Endothelial cell of umbilical vein (primary cell): ENCODE results near the gene AKAP13. TPM values are rescaled to one million over a fixed set of nuclear protein-coding genes. Genes with fewer than 3 reads are reported as not detected.

ENCODE experiments used
- BruUV-seq: library from RNA; stranded (reverse); fragments of 400-500 nt; replicated peaks from 2 replicates; lab custom pipeline; 2021; lab: Mats Ljungman, UMichigan
- CTCF ChIA-PET: fragments of 300-600, 350-600 bp; sonication (Branson Sonifier 250); formaldehyde crosslinking; loops from one replicate; lab custom pipeline; 2021; ENCODE audit warnings: antibody characterized with exemption, inconsistent platforms; lab: Charles Lee
- POLR2A ChIA-PET: fragments of 300-600, 350-600 bp; sonication (Branson Sonifier 250); formaldehyde crosslinking; loops from one replicate; lab custom pipeline; 2021; ENCODE audit warnings: antibody characterized with exemption, inconsistent platforms; lab: Charles Lee
- DNase-seq: peaks from one replicate; pipeline ENCODE4 v3.0.0-alpha.2; 2011; ENCODE audit warnings: low read depth, low spot score
- FAIRE-seq: peaks from 2 replicates; lab custom pipeline; 2011; peaks lifted over from hg19 to GRCh38; lab: Jason Lieb, UNC
- H2AFZ ChIP-seq: 2 replicates; pipeline ENCODE4 v1.6.0; 2012; ENCODE audit warnings: low read depth, low read length, control low read depth, inconsistent platforms
- H3K27ac ChIP-seq: 2 replicates; pipeline ENCODE4 v1.5.1; 2011; ENCODE audit warnings: low read depth, mild to moderate bottlenecking, control low read depth, low read length, moderate library complexity; ENCODE audit not compliant: insufficient read depth
- H3K27me3 ChIP-seq, 2 experiments: 2 replicates each; pipeline versions ENCODE4 v1.6.0 to v1.6.1; 2011; ENCODE audit warnings: low read length in 2 of 2, mixed read lengths in 1 of 2; ENCODE audit not compliant: control insufficient read depth in 2 of 2, insufficient read depth in 2 of 2
- H3K36me3 ChIP-seq, 2 experiments: 2 replicates in 1 of 2; 3 replicates in 1 of 2; pipeline ENCODE4 v1.5.1; 2011; ENCODE audit warnings: low read length in 2 of 2, mild to moderate bottlenecking in 1 of 2, moderate library complexity in 1 of 2; ENCODE audit not compliant: control insufficient read depth in 2 of 2, insufficient read depth in 2 of 2; ENCODE audit errors: extremely low read depth in 1 of 2
- H3K4me1 ChIP-seq: 3 replicates; pipeline ENCODE4 v1.5.1; 2011; ENCODE audit warnings: mild to moderate bottlenecking, low read length; ENCODE audit not compliant: control insufficient read depth, insufficient read depth; ENCODE audit errors: extremely low read depth
- H3K4me2 ChIP-seq: 2 replicates; pipeline ENCODE4 v1.6.1; 2011; ENCODE audit warnings: low read length, control low read depth, mixed read lengths; ENCODE audit not compliant: insufficient read depth
- H3K4me3 ChIP-seq, 3 experiments: fragments of 200-600 bp in 1 of 3; sonication (generic), shearing (Covaris generic) in 1 of 3; replicated peaks in 1 of 3; 2 replicates each; pipeline ENCODE4 v1.5.1; 2011 to 2016; ENCODE audit warnings: control low read depth in 3 of 3, low read length in 3 of 3, mild to moderate bottlenecking in 2 of 3, inconsistent platforms in 1 of 3, low read depth in 1 of 3, moderate library complexity in 1 of 3; ENCODE audit not compliant: insufficient read depth in 1 of 3
- H3K79me2 ChIP-seq: 2 replicates; pipeline ENCODE4 v1.6.0; 2012; ENCODE audit warnings: low read length, inconsistent platforms; ENCODE audit not compliant: control insufficient read depth, insufficient read depth
- H3K9ac ChIP-seq: replicated peaks from 2 replicates; pipeline ENCODE3; 2011; ENCODE audit warnings: low read length, control low read depth; ENCODE audit not compliant: insufficient read depth; ENCODE audit errors: extremely low read depth
- H3K9me1 ChIP-seq: replicated peaks from 3 replicates; pipeline ENCODE4 v1.6.0; 2011; ENCODE audit warnings: mild to moderate bottlenecking, low read length; ENCODE audit not compliant: control insufficient read depth, insufficient read depth; ENCODE audit errors: extremely low read depth
- H3K9me3 ChIP-seq: replicated peaks from 2 replicates; pipeline ENCODE4 v1.5.1; 2012; ENCODE audit warnings: low read length, inconsistent platforms; ENCODE audit not compliant: control insufficient read depth, insufficient read depth
- H4K20me1 ChIP-seq: replicated peaks from 2 replicates; pipeline ENCODE3; 2011; ENCODE audit warnings: mild to moderate bottlenecking, low read length; ENCODE audit not compliant: control insufficient read depth, insufficient read depth; ENCODE audit errors: extremely low read depth
- EZH2 ChIP-seq: IDR thresholded peaks from 2 replicates; pipeline ENCODE4 v1.6.1; 2012; ENCODE audit warnings: borderline replicate concordance, low read depth, mild to moderate bottlenecking, moderate library complexity, low read length, inconsistent platforms; ENCODE audit not compliant: severe bottlenecking
- FOS ChIP-seq: IDR thresholded peaks from 2 replicates; pipeline ENCODE4 v1.6.1; 2011; ENCODE audit warnings: mild to moderate bottlenecking, low read length, moderate library complexity, borderline replicate concordance; ENCODE audit not compliant: insufficient read depth
- GATA2 ChIP-seq: IDR thresholded peaks from 2 replicates; pipeline ENCODE4 v1.7.0; 2011; ENCODE audit warnings: low read depth, mild to moderate bottlenecking, moderate library complexity, mixed read lengths, low read length; ENCODE audit not compliant: insufficient read length, insufficient read depth
- JUN ChIP-seq: IDR thresholded peaks from 2 replicates; pipeline ENCODE4 v1.6.1; 2011; ENCODE audit warnings: borderline replicate concordance, low read depth; ENCODE audit not compliant: insufficient read length, insufficient read depth
- MYC ChIP-seq: IDR thresholded peaks from one replicate; pipeline ENCODE4 v1.6.1; 2011; ENCODE audit warnings: mild to moderate bottlenecking, low read depth, low read length
- POLR2A ChIP-seq: IDR thresholded peaks from 2 replicates; pipeline ENCODE4 v1.6.1; 2012; ENCODE audit warnings: low read depth, mild to moderate bottlenecking, control low read depth, low read length
- POLR2AphosphoS5 ChIP-seq: IDR thresholded peaks from 2 replicates; pipeline ENCODE4 v1.6.1; 2012; ENCODE audit warnings: low read depth, mild to moderate bottlenecking, control low read depth, low read length, moderate library complexity; ENCODE audit not compliant: insufficient read depth
- dilution Hi-C: fragments of 300-500 bp; cut with MboI; formaldehyde crosslinking; loops from one replicate; pipeline ENCODE4 v1.15.0; 2019; ENCODE audit warnings: low sequenced_read_pairs; ENCODE audit not compliant: extremely low pct_ligation_motif_present
- intact Hi-C: fragments of 100-400 bp; cut with micrococcal nuclease; formaldehyde crosslinking; loops from one replicate; pipeline ENCODE4 v1.10.0; 2022
- polyA plus RNA-seq, 4 experiments: library from polyadenylated mRNA; depleted of rRNA in 3 of 4; stranded (reverse) in 3 of 4; unstranded in 1 of 4; fragments of >200 nt; gene quantifications; 2 replicates each; pipeline versions ENCODE4 v1.2.1 to v1.2.3, GENCODE V29; 2011 to 2012; ENCODE audit warnings: missing spikeins in 1 of 4
- total RNA-seq: library from RNA; stranded (reverse); gene quantifications from 2 replicates; pipeline ENCODE4 v1.2.3, GENCODE V29; 2021
- TF ChIP-seq, protein P1 (sequence below): IDR thresholded peaks from 2 replicates; pipeline ENCODE4 v1.6.1; 2011; ENCODE audit not compliant: insufficient read depth, insufficient read length
- TF ChIP-seq, protein P2 (sequence below), 2 donors: IDR thresholded peaks; 1 replicate in 1 of 2; 2 replicates in 1 of 2; pipeline ENCODE4 v1.5.1; 2011; ENCODE audit warnings: low read length in 2 of 2, mild to moderate bottlenecking in 2 of 2, moderate library complexity in 2 of 2, control low read depth in 1 of 2, inconsistent platforms in 1 of 2, low read depth in 1 of 2; ENCODE audit not compliant: insufficient read depth in 1 of 2; ENCODE audit errors: extremely low read depth in 1 of 2

The AKAP13 gene
- total and polyA plus RNA-seq, 2 donors (not counting 3 experiments of a cell fraction or from before 2014, with no cell fraction given) = 22.8 to 87.8 TPM

GRCh38 chr15:85633859-85634258 lies 253.5 kb downstream of the AKAP13 start:
- Histone ChIP-seq H3K27ac (no peak overlapping the region), H3K36me3 (no peaks in the 10 kb centered on the region), H3K27me3 (no peaks in the 10 kb centered on the region), H3K4me3 (no peak overlapping the region), H3K9ac (no peak overlapping the region), H3K9me3 (no peaks in the 10 kb centered on the region), H3K9me1 (no peaks in the 10 kb centered on the region), H3K4me2 (no peak overlapping the region), H2AFZ (no peak overlapping the region), H4K20me1 (no peaks in the 10 kb centered on the region), H3K4me1 (peaks cover 3% of the 10 kb centered on the region), H3K79me2 (peaks cover 6% of the 10 kb centered on the region)
- POLR2A ChIA-PET = no interaction called here
- intact Hi-C loops (no loop called here), dilution Hi-C loops (no loop called here)
- TF ChIP-seq MYC (no peak), GATA2 (no peak), POLR2AphosphoS5 (no peak), FOS (no peak), EZH2 (no peak), POLR2A (no peak), JUN (no peak)
- TF ChIP-seq, protein P1, sequence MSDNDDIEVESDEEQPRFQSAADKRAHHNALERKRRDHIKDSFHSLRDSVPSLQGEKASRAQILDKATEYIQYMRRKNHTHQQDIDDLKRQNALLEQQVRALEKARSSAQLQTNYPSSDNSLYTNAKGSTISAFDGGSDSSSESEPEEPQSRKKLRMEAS = no peak
- TF ChIP-seq, protein P2, sequence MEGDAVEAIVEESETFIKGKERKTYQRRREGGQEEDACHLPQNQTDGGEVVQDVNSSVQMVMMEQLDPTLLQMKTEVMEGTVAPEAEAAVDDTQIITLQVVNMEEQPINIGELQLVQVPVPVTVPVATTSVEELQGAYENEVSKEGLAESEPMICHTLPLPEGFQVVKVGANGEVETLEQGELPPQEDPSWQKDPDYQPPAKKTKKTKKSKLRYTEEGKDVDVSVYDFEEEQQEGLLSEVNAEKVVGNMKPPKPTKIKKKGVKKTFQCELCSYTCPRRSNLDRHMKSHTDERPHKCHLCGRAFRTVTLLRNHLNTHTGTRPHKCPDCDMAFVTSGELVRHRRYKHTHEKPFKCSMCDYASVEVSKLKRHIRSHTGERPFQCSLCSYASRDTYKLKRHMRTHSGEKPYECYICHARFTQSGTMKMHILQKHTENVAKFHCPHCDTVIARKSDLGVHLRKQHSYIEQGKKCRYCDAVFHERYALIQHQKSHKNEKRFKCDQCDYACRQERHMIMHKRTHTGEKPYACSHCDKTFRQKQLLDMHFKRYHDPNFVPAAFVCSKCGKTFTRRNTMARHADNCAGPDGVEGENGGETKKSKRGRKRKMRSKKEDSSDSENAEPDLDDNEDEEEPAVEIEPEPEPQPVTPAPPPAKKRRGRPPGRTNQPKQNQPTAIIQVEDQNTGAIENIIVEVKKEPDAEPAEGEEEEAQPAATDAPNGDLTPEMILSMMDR (IDR thresholded peaks at IDR 0.05; ENCODE audit: extremely low read depth in 1 of 2, insufficient read depth in 1 of 2, low read depth in 1 of 2, low read length in 2 of 2) = no peak
- FAIRE-seq (no peak), DNase-seq (no peak)
- CTCF ChIA-PET = interaction anchor here (1.4 kb wide), 1 partner anchor 23 kb away, joined by 3 read pairs; no protein-coding TSS in a partner anchor
- BruUV-seq = no TSS peak
